RWPE1 (cell line): ENCODE results near the gene MAS1.
A peak's percentile ranks its signal among the peaks of the same experiment; 100 is the strongest.

Experiments used
- CTCF ChIA-PET: fragments of 350-600 bp; sonication (Branson Sonifier 250); formaldehyde crosslinking; extraction: SDS; loops from one replicate; lab custom pipeline; 2021; lab: Yijun Ruan, JAX
- POLR2A ChIA-PET: fragments of 400-600 bp; formaldehyde crosslinking; extraction: SDS; loops from one replicate; lab custom pipeline; 2020; ENCODE audit warnings: antibody characterized with exemption; ENCODE audit not compliant: low non-redundant PET; lab: Yijun Ruan, JAX
- DNase-seq: peaks from one replicate; pipeline ENCODE4 v3.0.0; 2012; ENCODE audit warnings: low spot score
- H3K27ac ChIP-seq: fragments of 450-650 bp; 2 replicates; pipeline ENCODE4 v1.5.1; 2017
- TF ChIP-seq, protein P1 (sequence below): fragments of 450-650 bp; conservative IDR thresholded peaks from 2 replicates; pipeline ENCODE4 v1.5.1; 2017; ENCODE audit warnings: low read depth, mild to moderate bottlenecking

MAS1 gene

GRCh38 chr6:159908979-159909378 lies 18.2 kb downstream of the MAS1 start:
- TF ChIP-seq, protein P1, sequence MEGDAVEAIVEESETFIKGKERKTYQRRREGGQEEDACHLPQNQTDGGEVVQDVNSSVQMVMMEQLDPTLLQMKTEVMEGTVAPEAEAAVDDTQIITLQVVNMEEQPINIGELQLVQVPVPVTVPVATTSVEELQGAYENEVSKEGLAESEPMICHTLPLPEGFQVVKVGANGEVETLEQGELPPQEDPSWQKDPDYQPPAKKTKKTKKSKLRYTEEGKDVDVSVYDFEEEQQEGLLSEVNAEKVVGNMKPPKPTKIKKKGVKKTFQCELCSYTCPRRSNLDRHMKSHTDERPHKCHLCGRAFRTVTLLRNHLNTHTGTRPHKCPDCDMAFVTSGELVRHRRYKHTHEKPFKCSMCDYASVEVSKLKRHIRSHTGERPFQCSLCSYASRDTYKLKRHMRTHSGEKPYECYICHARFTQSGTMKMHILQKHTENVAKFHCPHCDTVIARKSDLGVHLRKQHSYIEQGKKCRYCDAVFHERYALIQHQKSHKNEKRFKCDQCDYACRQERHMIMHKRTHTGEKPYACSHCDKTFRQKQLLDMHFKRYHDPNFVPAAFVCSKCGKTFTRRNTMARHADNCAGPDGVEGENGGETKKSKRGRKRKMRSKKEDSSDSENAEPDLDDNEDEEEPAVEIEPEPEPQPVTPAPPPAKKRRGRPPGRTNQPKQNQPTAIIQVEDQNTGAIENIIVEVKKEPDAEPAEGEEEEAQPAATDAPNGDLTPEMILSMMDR, result no peak
- H3K27ac ChIP-seq, result no peak overlapping the region
- no peak for DNase-seq
- ChIA-PET CTCF (no interaction called here), POLR2A (no interaction called here)

DNA sequence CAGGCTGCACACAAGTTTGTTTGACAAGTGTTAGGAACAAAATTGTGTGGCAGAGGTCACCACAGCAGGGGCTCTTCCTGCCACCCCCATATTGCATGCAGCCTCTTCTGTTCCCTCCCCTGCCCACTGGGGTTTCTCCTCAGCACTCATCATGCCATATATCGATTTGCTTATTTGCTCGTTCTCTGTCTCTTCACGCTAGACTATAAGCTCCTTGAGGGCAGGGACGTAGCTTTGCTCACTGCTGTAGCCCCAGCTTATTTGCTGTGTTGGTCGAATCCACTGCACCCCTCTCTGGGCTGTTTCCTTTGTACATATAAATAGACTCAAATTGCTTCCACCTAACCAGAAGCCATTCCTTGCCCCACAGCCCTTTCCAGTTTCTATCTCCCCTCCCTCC lies 19.6 kb downstream of the MAS1 start:
- ChIA-PET CTCF (no interaction called here), POLR2A (no interaction called here)
- DNase-seq, result no peak
- TF ChIP-seq, protein P1, result no peak
- H3K27ac ChIP-seq, result no peak overlapping the region

GRCh38 chr6:159913375-159913774 lies 22.6 kb downstream of the MAS1 start:
- H3K27ac ChIP-seq, result no peak overlapping the region
- CTCF ChIA-PET, result no interaction called here
- DNase-seq, result no peak
- TF ChIP-seq, protein P1, result no peak
- POLR2A ChIA-PET, result no interaction called here

DNA sequence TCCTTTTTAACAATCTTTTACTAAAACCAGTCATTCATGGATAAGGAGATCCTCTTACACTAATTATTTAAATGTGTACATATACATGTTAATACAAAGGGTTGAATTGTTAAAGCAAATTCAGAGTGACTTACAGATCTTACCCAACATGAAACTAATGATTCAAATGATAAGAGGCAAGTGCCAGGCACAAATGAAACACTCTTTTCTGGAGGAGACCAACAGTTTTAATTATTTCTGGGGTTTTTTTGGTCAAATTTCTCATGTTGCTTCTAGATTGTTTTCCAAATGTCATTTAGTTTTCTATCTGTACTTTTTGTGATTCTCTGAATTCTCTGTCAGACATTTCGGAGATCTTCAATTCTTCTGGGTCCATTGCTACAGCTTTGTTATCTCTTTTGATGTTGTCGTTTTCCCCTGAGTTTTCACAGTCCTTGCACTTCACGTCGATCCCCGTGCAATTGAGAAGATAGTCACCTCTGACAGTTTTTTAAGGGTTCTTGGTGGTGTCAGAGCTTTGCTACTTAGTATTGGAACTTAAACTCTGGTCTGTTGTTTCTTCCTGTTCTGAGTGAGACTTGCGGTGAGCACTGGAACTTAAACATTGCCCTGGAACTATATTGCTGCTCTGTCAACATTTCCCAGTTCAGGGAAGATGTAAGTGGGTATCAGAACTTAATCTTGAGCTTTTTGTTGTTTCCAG lies 23.2 kb downstream of the MAS1 start:
- H3K27ac ChIP-seq, result no peak overlapping the region
- POLR2A ChIA-PET, result no interaction called here
- TF ChIP-seq, protein P1, result no peak
- CTCF ChIA-PET, result no interaction called here
- no peak for DNase-seq

DNA sequence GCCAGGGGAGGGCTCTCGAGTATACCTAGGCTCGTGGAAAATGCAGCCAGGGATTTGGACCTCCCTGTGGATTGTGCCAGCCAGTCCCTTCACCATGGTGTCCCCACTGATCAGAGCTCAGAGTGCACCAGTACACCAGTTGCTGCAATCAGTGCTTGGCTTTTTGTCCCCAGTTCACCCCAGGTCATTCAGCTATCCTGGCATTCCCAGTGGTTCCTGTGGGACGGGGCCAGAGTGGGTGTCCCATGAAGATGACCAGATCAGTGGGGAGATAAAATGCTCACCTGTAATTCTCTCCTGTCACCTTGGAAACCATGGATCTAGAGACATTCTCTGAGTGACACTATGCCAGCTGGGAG lies 23.8 kb downstream of the MAS1 start:
- TF ChIP-seq, protein P1, result no peak
- POLR2A ChIA-PET, result no interaction called here
- H3K27ac ChIP-seq, result no peak overlapping the region
- CTCF ChIA-PET, result no interaction called here
- DNase-seq, result no peak

GRCh38 chr6:159915397-159915796 lies 24.6 kb downstream of the MAS1 start:
- DNase-seq, result peak; percentile 57
- CTCF ChIA-PET, result interaction anchor here (0.6 kb wide), 1 partner anchor 20 kb away, joined by 3 read pairs; no protein-coding TSS in a partner anchor
- TF ChIP-seq, protein P1, result no peak
- POLR2A ChIA-PET, result no interaction called here
- H3K27ac ChIP-seq, result peak overlapping the region; percentile 37
